CD4-positive, alpha-beta T cell treated with Interleukin-17A for 4 hours (primary cell): Measurements from ENCODE around the gene SMAD4.
"Not testable (repeated sequence)": the region's sequence is repeated elsewhere in the genome, so short reads cannot be mapped to it uniquely, and the experiment has no call there.

ENCODE experiments used
- DNase-seq: peaks from one replicate; pipeline ENCODE4 v3.0.0-alpha.2; 2020; ENCODE audit warnings: mixed read lengths

SMAD4 gene

DNA sequence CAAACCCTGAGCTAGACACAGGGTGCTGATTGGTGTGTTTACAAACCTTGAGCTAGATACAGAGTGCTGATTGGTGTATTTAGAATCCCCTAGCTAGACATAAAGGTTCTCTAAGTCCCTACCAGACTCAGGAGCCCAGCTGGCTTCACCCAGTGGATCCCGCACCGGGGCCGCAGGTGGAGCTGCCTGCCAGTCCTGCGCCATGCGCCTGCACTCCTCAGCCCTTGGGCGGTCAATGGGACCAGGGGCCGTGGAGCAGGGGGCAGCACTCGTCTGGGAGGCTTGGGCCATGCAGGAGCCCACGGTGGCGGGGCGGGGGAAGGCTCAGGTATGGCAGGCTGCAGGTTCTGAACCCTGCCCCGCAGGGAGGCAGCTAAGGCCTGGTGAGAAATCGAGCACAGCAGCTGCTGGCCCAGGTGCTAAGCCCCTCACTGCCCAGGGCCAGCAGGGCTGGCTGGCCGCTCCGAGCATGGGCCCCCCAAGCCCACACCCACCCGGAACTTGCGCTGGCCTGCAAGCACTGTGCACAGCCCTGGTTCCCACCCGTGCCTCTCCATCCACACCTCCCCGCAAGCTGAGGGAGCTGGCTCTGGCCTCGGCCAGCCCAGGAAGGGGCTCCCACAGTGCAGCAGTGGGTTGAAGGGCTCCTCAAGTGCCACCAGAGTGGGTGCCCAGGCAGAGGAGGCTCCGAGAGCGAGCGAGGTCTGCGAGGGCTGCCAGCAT lies 81.8 kb downstream of the SMAD4 start:
- DNase-seq = not testable (repeated sequence)

DNA sequence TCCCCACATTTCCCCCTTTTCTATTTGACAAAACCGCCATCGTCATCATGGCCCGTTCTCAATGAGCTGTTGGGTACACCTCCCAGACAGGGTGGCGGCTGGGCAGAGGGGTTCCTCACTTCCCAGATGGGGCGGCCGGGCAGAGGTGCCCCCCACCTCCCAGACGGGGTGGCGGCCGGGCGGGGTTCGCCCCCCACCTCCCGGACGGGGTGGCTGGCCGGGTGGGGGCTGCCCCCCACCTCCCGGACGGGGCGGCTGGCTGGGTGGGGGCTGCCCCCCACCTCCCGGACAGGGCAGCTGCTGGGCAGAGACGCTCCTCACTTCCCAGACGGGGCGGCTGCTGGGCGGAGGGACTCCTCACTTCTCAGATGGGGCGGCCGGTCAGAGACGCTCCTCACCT lies 87.0 kb downstream of the SMAD4 start:
- DNase-seq = not testable (repeated sequence)

DNA sequence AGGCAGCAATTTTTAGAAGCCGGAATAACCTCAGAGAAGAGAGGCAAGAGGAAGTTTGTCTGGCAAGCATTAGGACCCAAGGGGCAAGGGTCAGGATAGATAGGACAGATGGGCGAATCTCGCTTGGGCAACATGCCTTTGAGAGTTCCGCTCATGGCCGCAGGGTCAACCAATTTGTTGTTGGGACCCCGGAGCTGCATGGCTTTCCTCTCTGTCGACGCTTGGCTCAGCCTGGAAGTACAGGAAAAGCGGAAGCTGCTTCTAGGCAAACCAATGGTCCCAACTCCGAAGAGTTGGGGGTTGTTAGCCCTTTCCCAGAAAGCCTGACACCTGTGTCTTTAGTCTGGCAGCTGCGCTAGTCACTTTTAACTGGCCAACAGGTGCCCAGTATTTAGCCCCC lies 89.5 kb downstream of the SMAD4 start:
- not testable (repeated sequence) for DNase-seq

DNA sequence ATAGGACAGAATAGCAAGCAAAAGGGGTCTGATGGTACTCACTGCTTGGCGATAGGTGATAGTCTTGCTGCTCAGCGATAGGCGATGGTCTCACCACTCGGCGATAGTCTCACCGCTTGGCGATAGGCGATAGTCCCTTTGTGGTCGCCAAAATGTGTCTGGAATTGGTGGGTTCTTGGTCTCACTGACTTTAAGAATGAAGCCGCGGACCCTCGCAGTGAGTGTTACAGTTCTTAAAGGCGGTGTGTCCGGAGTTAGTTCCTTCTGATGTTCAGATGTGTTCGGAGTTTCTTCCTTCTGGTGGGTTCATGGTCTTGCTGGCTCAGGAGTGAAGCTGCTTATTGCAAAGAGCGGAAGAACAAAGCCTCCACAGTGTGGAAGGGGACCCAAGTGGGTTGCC lies 90.0 kb downstream of the SMAD4 start:
- DNase-seq = not testable (repeated sequence)

DNA sequence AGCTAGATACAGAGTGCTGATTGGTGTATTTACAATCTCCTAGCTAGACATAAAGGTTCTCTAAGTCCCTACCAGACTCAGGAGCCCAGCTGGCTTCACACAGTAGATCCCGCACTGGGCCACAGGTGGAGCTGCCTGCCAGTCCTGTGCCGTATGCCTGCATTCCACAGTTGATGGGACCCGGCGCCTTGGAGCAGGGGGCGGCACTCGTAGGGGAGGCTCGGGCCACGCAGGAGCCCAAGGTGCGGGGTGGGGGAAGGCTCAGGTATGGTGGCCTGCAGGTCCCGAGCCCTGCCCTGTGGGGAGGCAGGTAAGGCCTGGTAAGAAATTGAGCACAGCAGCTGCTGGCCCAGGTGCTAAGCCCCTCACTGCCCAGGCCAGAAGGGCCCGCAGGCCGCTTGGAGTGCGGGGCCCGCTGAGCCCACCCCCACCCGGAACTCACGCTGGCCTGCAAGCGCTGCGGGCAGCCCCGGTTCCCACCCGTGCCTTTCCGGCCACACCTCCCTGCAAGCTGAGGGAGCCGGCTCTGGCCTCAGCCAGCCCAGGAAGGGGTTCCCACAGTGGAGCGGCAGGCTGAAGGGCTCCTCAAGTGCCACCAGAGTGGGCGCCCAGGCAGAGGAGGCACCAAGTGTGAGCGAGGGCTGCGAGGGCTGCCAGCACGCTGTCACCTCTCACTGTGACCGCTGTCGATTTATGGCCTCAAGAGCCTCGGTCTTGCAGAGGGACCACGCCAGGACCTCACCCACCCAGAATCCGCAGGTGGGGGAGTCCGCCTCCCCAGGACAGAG lies 91.0 kb downstream of the SMAD4 start:
- no peak for DNase-seq

DNA sequence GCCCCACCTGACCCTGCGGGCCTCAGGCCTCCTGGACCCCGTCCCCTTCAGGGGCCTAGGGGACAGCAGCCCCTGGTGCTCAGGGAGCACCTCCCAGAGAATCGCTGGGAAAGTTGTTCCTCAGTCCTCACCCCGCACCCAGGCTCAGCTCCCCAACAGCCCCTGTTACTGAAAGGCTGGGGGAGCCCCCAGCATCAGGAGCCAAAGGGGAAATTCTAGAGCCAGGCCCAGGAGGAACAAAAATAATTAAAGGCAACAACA lies 91.5 kb downstream of the SMAD4 start:
- no peak for DNase-seq

DNA sequence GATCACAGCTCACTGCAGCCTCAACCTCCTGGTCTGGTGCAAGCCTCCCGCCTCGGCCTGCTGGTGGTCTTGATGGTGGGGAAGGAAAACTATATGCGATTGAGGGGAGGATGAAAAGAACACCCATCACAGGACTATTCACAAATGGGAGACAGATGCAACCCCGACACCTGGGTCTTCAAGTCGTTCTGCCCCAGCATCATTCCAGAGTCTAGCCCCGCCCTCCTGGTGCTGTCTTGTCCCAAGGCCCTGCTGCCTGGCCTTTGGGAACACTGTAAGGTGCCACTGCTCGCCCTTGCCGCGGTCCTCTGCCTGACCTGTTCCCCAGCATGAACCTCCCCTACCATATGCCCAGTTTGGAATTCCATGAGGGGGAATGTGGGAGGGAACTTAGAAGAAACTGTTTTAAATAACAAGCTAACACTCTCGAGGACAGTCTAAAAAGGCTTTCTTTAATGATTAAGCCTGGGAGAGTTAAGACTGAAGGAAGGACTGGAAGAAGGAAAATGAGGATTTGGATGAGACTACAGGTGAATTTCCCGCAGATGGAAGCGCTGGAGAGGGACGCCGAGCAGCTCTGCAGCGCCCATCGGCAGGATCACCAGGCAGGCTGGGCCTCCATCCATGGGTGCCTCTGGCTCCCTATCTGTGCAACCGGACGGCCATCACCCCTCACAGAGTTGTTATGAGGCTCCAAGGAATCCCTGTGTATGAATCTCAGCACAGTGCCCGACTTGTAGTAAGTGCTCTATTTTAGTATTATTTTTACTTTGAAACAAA lies 92.4 kb downstream of the SMAD4 start:
- no peak for DNase-seq

DNA sequence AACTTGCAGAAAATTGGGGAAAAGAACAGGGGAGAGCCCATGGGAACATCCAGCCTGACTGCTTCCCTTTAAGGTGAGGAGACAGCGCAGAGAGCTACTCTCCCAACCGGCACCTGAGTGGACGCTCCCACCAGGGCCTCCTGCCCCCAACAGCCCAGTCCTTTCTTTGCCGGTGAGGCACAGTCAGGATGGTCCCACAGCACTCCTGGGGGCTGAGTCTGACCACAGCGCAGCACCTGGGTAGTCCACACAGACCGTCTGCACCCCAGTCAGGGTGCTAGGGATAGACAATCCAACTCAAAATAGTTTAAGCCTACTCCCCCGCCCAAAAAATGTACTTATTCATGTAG lies 93.0 kb downstream of the SMAD4 start:
- DNase-seq = no peak

DNA sequence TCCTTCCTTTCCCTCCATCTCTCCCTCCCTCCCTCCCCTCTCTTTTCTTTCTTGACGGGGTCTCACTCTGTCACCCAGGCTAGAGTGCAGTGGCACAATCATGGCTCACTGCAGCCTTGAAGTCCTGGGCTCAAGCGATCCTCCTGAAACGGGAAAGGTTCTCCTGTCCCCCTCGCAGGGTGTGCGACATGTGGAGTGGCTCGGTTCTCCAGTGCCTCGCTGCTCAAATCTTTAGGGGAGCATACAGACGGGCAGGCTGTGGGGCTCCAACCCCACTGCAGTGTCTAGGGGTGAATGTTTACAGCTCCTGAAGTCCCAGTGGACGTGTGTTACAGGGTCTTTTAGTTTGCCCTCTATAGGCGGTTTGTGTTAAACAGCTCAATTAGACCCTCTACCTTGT lies 93.5 kb downstream of the SMAD4 start:
- no peak for DNase-seq

DNA sequence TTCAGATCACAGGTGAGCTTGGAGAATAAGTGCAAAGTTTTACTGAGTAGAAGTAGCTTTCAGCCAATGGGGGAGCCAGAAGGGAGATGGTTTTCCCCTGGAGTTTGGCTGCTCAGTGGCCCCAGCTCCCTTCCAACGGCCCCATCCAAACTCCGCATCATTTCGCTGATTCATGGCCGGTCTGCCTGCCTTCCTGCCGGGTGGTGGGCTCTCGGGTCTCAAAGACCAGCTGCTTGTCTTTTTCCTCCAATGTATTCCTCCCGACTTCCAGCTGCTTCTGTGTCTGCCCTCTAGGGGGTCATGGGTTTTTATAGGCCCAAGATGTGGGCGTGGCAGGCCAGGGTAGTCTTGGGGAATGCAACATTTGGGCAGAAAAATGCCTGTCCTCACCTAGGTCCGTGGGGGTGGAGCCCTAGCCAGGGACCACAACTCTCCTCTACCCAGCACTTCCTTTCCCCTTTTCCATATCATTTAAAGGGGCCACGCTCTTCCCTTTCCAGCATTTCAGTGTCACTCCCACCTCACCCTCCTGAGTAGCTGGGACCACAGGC lies 94.0 kb downstream of the SMAD4 start:
- no peak for DNase-seq

DNA sequence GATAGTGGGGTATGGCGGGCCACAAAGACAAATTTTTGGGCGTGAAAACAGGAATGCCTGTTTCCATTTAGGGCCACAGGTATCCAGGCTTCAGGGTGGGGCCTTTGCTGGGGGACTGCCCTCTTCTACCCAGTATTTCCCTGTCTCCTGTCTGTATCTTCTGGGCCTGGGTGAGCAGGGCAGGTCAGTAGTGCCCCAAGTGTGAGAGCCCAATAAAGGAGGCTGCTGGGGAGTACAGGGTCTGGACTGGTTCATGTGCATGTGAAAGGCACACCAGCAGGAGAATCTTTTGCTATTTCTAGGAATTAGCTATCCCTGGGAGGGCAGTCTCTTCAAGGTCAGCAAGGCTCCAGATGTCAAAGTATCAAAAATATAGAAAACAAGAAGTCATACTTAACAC lies 96.0 kb downstream of the SMAD4 start:
- DNase-seq = no peak

DNA sequence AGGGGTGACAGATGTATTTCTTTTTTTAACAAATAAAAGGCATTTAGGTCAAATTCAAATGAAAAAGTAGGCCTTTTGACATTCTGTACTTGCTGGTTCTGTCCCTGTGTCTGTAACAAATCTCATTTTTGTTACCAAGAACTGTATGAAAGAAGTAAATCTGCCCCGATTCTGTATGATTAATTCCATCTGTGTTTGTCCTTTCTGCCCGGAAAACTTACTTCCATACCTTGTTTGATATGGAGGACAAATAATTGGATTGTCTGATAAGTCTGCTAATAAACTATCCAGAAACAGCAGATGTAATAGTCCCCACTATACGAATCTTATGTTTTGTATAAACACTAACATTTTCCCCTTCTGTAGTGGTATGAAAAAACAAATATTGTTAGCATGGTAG lies 97.7 kb downstream of the SMAD4 start:
- no peak for DNase-seq

DNA sequence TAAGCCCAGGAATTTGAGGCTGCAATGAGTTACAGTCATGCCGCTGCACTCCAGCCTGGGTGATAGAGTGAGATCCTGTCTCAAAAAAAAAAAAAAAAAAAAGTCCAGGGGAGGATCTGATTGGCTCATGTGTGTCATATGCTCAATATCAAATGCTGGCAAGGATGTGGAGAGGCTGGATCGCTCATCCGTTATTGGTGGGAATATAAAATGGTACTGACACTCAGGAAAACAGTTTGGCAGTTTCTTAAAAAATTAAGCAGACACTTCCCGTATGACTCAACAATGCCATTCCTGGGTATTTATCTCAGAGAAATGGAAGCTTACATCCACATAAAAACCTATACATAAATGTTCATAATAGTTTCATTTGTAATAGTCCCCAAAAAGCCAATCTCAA lies 98.5 kb downstream of the SMAD4 start:
- DNase-seq = no peak

DNA sequence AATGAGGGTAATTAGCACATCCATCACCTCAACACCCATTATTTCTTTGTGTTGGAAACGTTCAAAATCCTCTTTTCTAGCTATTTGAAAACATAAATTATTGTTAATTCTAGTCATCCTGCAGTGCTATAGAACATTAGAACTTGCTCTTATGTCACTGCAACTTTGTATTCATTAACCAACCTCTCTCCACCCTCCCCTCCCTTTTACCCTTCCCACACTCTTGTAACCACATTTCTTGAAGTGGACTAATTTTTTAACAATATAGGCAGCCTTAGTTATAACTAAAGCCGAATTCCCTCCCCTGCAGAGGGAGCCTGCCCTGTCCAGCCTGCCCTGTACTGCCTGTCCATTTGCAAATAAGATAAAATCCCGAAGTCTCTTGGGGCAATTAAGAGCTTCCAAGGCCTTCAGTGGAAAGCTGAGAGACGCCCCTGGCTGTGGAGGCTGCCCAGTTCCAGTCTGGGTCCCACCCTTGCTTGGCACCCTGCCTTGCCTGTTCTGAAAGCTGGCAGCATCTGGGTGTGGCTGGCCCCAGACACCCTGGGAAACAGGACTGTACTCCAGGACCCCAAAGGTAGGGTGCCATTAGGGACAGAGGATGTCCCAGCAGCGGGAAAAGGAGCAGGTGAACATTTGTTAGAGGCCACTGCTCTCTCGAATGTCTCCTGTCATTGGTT lies 102.4 kb downstream of the SMAD4 start:
- no peak for DNase-seq

DNA sequence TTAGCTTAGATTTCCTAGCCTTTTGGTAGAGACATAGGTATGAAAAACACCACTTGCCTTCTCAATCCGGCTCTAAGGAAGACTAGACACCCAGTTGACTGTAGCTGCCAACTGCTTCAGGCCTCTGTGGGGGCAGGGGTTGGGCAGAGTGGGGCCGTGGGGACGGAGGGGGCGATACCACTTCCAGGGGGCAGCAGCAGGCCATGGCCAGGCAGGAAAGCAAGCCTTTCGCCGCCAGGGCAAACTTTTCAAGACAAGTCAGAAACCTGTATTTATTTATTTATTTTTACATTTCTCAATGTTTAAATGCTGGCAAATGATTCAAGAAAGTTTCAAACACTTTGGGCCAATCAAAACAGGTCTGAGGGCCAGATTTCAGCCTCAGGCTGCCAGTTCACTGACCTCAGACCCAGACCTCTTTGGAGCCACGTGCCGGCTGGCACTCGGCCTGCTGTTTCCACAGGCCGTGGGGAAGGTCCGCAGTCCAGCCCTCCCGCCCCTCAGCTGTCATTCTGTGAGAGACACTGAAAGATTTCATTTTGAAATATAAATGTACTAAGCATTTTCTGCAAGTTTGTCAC lies 103.7 kb downstream of the SMAD4 start:
- no peak for DNase-seq
